Stomach (tissue), 9 donors: ENCODE results near the gene TWIST1. TPM values are rescaled to one million over a fixed set of nuclear protein-coding genes. Genes with fewer than 3 reads are reported as not detected.

Experiments
- DNase-seq, 2 donors: peaks; one replicate each; pipeline versions ENCODE4 v3.0.0 to v3.0.0-alpha.2; 2013 to 2019
- H3K27ac ChIP-seq, 5 donors: fragments of 200-600 bp in 4 of 5; sonication (generic) in 4 of 5; one replicate each; pipeline ENCODE4 v1.5.1; 2013 to 2019; ENCODE audit warnings: mild to moderate bottlenecking in 1 of 5, moderate library complexity in 1 of 5
- H3K27me3 ChIP-seq, 3 donors: fragments of 200-600 bp; sonication (generic); one replicate each; pipeline ENCODE4 v1.5.1; 2017 to 2019; ENCODE audit warnings: mixed run types in 1 of 3
- H3K36me3 ChIP-seq, 4 donors: fragments of 200-600 bp; sonication (generic); 1 replicate in 3 of 4; 2 replicates in 1 of 4; pipeline ENCODE4 v1.5.1; 2016 to 2019
- H3K4me1 ChIP-seq, 4 donors: fragments of 200-600 bp; sonication (generic); one replicate each; pipeline ENCODE4 v1.5.1; 2016 to 2019
- H3K4me3 ChIP-seq, 4 donors: fragments of 200-600 bp; sonication (generic) in 3 of 4; one replicate each; pipeline ENCODE4 v1.5.1; 2016 to 2019; ENCODE audit warnings: mild to moderate bottlenecking in 1 of 4
- H3K9me3 ChIP-seq, 4 donors: fragments of 200-600 bp; sonication (generic); one replicate each; pipeline ENCODE4 v1.5.1; 2016 to 2019
- CTCF ChIP-seq, 7 experiments: fragments of 450-650 bp in 4 of 7; fragments of 200-600 bp in 3 of 7; sonication (generic) in 3 of 7; IDR thresholded peaks; one replicate each; pipeline ENCODE4 v1.5.1; 2016 to 2019; ENCODE audit warnings: antibody characterized with exemption in 7 of 7, control low read depth in 2 of 7, mild to moderate bottlenecking in 1 of 7
- EP300 ChIP-seq: sonication (generic); formaldehyde crosslinking; IDR thresholded peaks from one replicate; pipeline ENCODE4 v1.6.1; 2017; ENCODE audit warnings: antibody characterized with exemption
- POLR2A ChIP-seq, 4 donors: fragments of 450-650 bp; IDR thresholded peaks; one replicate each; pipeline ENCODE4 v1.6.1; 2016; ENCODE audit warnings: antibody characterized with exemption in 4 of 4, control low read depth in 2 of 4, mild to moderate bottlenecking in 1 of 4, moderate library complexity in 1 of 4
- POLR2AphosphoS5 ChIP-seq, 3 donors: sonication (generic); formaldehyde crosslinking; IDR thresholded peaks; one replicate each; pipeline ENCODE4 v1.6.1; 2016; ENCODE audit warnings: antibody characterized with exemption in 3 of 3
- WGBS, 5 donors: extraction: QIAGEN DNeasy Blood & Tissue Kit in 3 of 5; methylation state at CpG; one replicate each; pipeline versions ENCODE4 v1.1.5 to v1.1.7; 2013 to 2018; 5-methylcytosine and 5-hydroxymethylcytosine counted together
- intact Hi-C: fragments of 100-400 bp; cut with DNase I; formaldehyde crosslinking; loops from one replicate; pipeline ENCODE4 v1.15.1; 2023; ENCODE audit warnings: low total_unique reads
- polyA plus RNA-seq, 3 donors: library from polyadenylated mRNA; stranded (reverse); fragments of 200-250 nt; gene quantifications; one replicate each; pipeline ENCODE4 v1.2.3, GENCODE V29; 2013
- total RNA-seq, 5 donors: library from RNA; depleted of rRNA; stranded (reverse); fragments of >200 nt; gene quantifications; one replicate each; pipeline versions ENCODE4 v1.1.0 to v1.2.3, GENCODE V29; 2014 to 2016
- donor health status: healthy with polysubstance abuse.
- donor health status: Bipolar disorder and iron deficiency.
- donor health status: healthy.

TWIST1 gene
- total and polyA plus RNA-seq, 8 donors: 0.58 to 169 (median 4.6) TPM; not detected in 1

- intact Hi-C loops: no loop called here
- H3K27ac ChIP-seq: no peak overlapping the region
- no peak for DNase-seq
- H3K27me3 ChIP-seq: peaks cover 0 to 32% (median 0%) of the 10 kb centered on the region in 3 donors
- no peaks in the 10 kb centered on the region for H3K4me1 ChIP-seq
- 84 to 93% (median 85%) methylated on average over 3 of the region's 3 CpGs for WGBS, 5 donors
- H3K9me3 ChIP-seq: no peaks in the 10 kb centered on the region
- H3K36me3 ChIP-seq: no peaks in the 10 kb centered on the region
- TF ChIP-seq EP300 (no peak), POLR2A (IDR thresholded peaks at IDR 0.05) (no peak), CTCF (IDR thresholded peaks at IDR 0.05) (no peak), POLR2AphosphoS5 (IDR thresholded peaks at IDR 0.05) (no peak)
- H3K4me3 ChIP-seq: no peak overlapping the region
Measured at GRCh38 chr7:19099194-19099593, 18.2 kb downstream of the TWIST1 start.

- WGBS, 5 donors: 76 to 91% (median 85%) methylated on average over 1 of the region's 1 CpG
- H3K9me3 ChIP-seq: no peaks in the 10 kb centered on the region
Measured at GRCh38 chr7:19098510-19098909, 18.9 kb downstream of the TWIST1 start.

GRCh38 chr7:19097165-19098055 lies 20.0 kb downstream of the TWIST1 start:
- intact Hi-C loops: no loop called here
- WGBS, 5 donors: 76 to 80% (median 79%) methylated on average over 9 of the region's 9 CpGs
- Histone ChIP-seq H3K9me3 (no peaks in the 10 kb centered on the region), H3K27ac (no peak overlapping the region), H3K27me3 (peaks cover 0 to 15% (median 0%) of the 10 kb centered on the region in 3 donors), H3K4me3 (no peak overlapping the region), H3K36me3 (no peaks in the 10 kb centered on the region), H3K4me1 (no peaks in the 10 kb centered on the region)
- TF ChIP-seq POLR2AphosphoS5 (IDR thresholded peaks at IDR 0.05) (no peak), POLR2A (IDR thresholded peaks at IDR 0.05) (no peak), CTCF (IDR thresholded peaks at IDR 0.05) (no peak), EP300 (no peak)
- DNase-seq: no peak

More at GRCh38 chr7:19098510-19098909, 18.9 kb downstream of the TWIST1 start:
- Histone ChIP-seq H3K27ac (no peak overlapping the region), H3K4me3 (no peak overlapping the region), H3K4me1 (no peaks in the 10 kb centered on the region), H3K36me3 (no peaks in the 10 kb centered on the region), H3K27me3 (peaks cover 0 to 26% (median 0%) of the 10 kb centered on the region in 3 donors)
- TF ChIP-seq POLR2AphosphoS5 (IDR thresholded peaks at IDR 0.05): no peak
- TF ChIP-seq POLR2A (IDR thresholded peaks at IDR 0.05): no peak
- TF ChIP-seq EP300: no peak
- no peak for TF ChIP-seq CTCF (IDR thresholded peaks at IDR 0.05)
- intact Hi-C loops: no loop called here
- no peak for DNase-seq

- Histone ChIP-seq H3K4me3 (no peak overlapping the region), H3K27ac (no peak overlapping the region), H3K27me3 (no peaks in the 10 kb centered on the region), H3K4me1 (no peaks in the 10 kb centered on the region), H3K9me3 (no peaks in the 10 kb centered on the region), H3K36me3 (no peaks in the 10 kb centered on the region)
- no peak for DNase-seq
- 65 to 76% (median 67%) methylated on average over 5 of the region's 5 CpGs for WGBS, 5 donors
- TF ChIP-seq EP300: no peak
- intact Hi-C loops: no loop called here
Measured at GRCh38 chr7:19095353-19095860, 22.0 kb downstream of the TWIST1 start.
